MM.1S (cell line): ENCODE results near the gene ANKRD16.
"Not testable (repeated sequence)": the region's sequence is repeated elsewhere in the genome, so short reads cannot be mapped to it uniquely, and the experiment has no call there.

ENCODE experiments used
- DNase-seq: peaks from one replicate; pipeline ENCODE4 v3.0.0-alpha.2; 2015
- H2AFZ ChIP-seq: fragments of 300-600 bp; sonication (generic); 2 replicates; pipeline ENCODE4 v1.6.0; 2016; ENCODE audit warnings: antibody characterized with exemption, low read length
- H3F3A ChIP-seq: fragments of 300-600 bp; sonication (generic); 2 replicates; pipeline ENCODE4 v1.6.1; 2016; ENCODE audit warnings: mild to moderate bottlenecking, antibody characterized with exemption, low read length, moderate library complexity, mixed read lengths; ENCODE audit not compliant: insufficient read depth
- H3K27ac ChIP-seq: fragments of 300-600 bp; sonication (generic); 2 replicates; pipeline ENCODE4 v1.5.1; 2016; ENCODE audit warnings: mild to moderate bottlenecking, low read length
- H3K27me3 ChIP-seq: fragments of 300-600 bp; sonication (generic); replicated peaks from 2 replicates; pipeline ENCODE4 v1.6.0; 2016; ENCODE audit warnings: low read length; ENCODE audit not compliant: insufficient read depth
- H3K36me3 ChIP-seq: fragments of 300-600 bp; sonication (generic); replicated peaks from 2 replicates; pipeline ENCODE4 v1.6.1; 2016; ENCODE audit warnings: mild to moderate bottlenecking, low read length, mixed read lengths; ENCODE audit not compliant: insufficient read depth
- H3K4me1 ChIP-seq: fragments of 300-600 bp; sonication (generic); 2 replicates; pipeline ENCODE4 v1.6.1; 2016; ENCODE audit warnings: low read length, mixed read lengths
- H3K4me2 ChIP-seq: fragments of 300-600 bp; sonication (generic); 2 replicates; pipeline ENCODE4 v1.6.0; 2016; ENCODE audit warnings: low read depth, low read length
- H3K4me3 ChIP-seq: fragments of 300-600 bp; sonication (generic); 2 replicates; pipeline ENCODE4 v1.5.1; 2016; ENCODE audit warnings: low read length, mixed read lengths
- H3K79me2 ChIP-seq: fragments of 300-600 bp; sonication (generic); 2 replicates; pipeline ENCODE4 v1.6.1; 2016; ENCODE audit warnings: mixed run types, low read length, mixed read lengths
- H3K9ac ChIP-seq: fragments of 300-600 bp; sonication (generic); 2 replicates; pipeline ENCODE4 v1.6.1; 2016; ENCODE audit warnings: low read length, mixed read lengths
- H3K9me2 ChIP-seq: fragments of 300-600 bp; sonication (generic); replicated peaks from 2 replicates; pipeline ENCODE4 v1.6.1; 2016; ENCODE audit warnings: mild to moderate bottlenecking, low read length, mixed read lengths; ENCODE audit not compliant: insufficient read depth
- H3K9me3 ChIP-seq: fragments of 300-600 bp; sonication (generic); replicated peaks from 2 replicates; pipeline ENCODE4 v1.6.1; 2016; ENCODE audit warnings: mild to moderate bottlenecking, low read length, mixed read lengths; ENCODE audit not compliant: insufficient read depth
- H4K20me1 ChIP-seq: fragments of 300-600 bp; sonication (generic); 2 replicates; pipeline ENCODE4 v1.6.1; 2016; ENCODE audit warnings: mild to moderate bottlenecking, low read length, moderate library complexity, mixed read lengths; ENCODE audit not compliant: insufficient read depth
- EZH2 ChIP-seq: fragments of 300-600 bp; sonication (generic); optimal IDR thresholded peaks from 2 replicates; pipeline ENCODE3; 2017; ENCODE audit warnings: low read depth, mild to moderate bottlenecking, antibody characterized with exemption, low read length, mixed read lengths
- EZH2phosphoT487 ChIP-seq: fragments of 300-600 bp; sonication (generic); IDR thresholded peaks from 2 replicates; pipeline ENCODE4 v1.6.1; 2018; ENCODE audit warnings: antibody characterized with exemption, low read length
- TF ChIP-seq, protein P1 (sequence below): fragments of 300-600 bp; sonication (generic); IDR thresholded peaks from 2 replicates; pipeline ENCODE4 v1.5.1; 2016; ENCODE audit warnings: antibody characterized with exemption, low read length, mixed read lengths

ANKRD16 gene

DNA sequence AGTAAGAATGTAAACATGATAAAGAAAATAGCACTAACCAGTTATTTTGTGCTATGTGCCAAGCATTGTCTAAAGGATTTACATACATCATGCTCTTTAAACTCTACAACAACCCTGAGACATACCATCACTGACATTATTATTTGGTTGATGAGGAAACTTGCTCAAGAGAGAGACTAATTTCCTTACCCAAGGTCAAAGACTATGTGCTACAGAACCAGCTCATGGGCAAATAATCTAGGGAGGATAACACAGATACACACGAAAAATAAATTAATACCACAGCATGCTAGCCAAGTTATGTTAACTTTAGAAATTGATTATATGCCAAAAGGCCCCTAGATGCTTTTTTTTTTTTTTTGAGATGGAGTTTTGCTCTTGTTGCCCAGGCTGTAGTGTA lies 2.7 kb downstream of the ANKRD16 start:
- no peaks in the 10 kb centered on the region for H3K9me3 ChIP-seq
- peaks cover 9% of the 10 kb centered on the region; the same call in 1 of the 2 replicates for H3K36me3 ChIP-seq
- 0 out of 2 replicates have a peak overlapping the region, but pooled peaks have one; percentile 7 for H3K4me2 ChIP-seq
- TF ChIP-seq EZH2, result no peak
- TF ChIP-seq, protein P1, sequence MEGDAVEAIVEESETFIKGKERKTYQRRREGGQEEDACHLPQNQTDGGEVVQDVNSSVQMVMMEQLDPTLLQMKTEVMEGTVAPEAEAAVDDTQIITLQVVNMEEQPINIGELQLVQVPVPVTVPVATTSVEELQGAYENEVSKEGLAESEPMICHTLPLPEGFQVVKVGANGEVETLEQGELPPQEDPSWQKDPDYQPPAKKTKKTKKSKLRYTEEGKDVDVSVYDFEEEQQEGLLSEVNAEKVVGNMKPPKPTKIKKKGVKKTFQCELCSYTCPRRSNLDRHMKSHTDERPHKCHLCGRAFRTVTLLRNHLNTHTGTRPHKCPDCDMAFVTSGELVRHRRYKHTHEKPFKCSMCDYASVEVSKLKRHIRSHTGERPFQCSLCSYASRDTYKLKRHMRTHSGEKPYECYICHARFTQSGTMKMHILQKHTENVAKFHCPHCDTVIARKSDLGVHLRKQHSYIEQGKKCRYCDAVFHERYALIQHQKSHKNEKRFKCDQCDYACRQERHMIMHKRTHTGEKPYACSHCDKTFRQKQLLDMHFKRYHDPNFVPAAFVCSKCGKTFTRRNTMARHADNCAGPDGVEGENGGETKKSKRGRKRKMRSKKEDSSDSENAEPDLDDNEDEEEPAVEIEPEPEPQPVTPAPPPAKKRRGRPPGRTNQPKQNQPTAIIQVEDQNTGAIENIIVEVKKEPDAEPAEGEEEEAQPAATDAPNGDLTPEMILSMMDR, result no peak
- TF ChIP-seq EZH2phosphoT487, result no peak
- H3K9ac ChIP-seq, result no peak overlapping the region
- peaks cover 46% of the 10 kb centered on the region for H3K79me2 ChIP-seq
- no peak overlapping the region for H2AFZ ChIP-seq
- H3K27me3 ChIP-seq, result no peaks in the 10 kb centered on the region
- no peak overlapping the region for H3K27ac ChIP-seq
- H3K4me1 ChIP-seq, result peaks cover 22% of the 10 kb centered on the region
- no peaks in the 10 kb centered on the region for H3K9me2 ChIP-seq
- 0 out of 2 replicates have a peak, but pooled peaks cover 4% of the 10 kb centered on the region for H3F3A ChIP-seq
- no peak for DNase-seq
- H4K20me1 ChIP-seq, result no peaks in the 10 kb centered on the region
- no peak overlapping the region for H3K4me3 ChIP-seq

DNA sequence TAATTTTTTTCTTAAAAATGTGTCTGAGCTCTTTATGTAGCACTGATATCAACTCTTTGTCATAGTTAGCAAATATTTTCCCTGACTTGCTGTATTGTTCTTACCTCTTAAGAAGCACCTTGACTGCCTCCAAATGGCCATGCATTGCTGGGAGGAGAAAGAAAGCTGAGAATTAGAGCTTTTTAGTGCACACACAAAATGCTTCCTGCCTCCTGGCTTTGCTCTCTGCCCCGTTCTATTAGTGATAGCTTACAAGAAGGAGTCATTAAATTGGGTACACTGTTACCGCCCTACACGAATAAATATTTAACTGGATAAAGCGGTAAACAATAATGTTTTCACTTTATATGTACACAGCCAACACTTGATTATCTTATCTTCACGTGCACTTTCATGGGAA lies 4.1 kb downstream of the ANKRD16 start:
- Histone ChIP-seq H3K4me2 (no peak overlapping the region), H3F3A (no peaks in the 10 kb centered on the region), H3K79me2 (peaks cover 32% of the 10 kb centered on the region), H3K9me3 (no peaks in the 10 kb centered on the region), H3K9ac (no peak overlapping the region), H3K4me3 (no peak overlapping the region), H4K20me1 (no peaks in the 10 kb centered on the region), H3K4me1 (peaks cover 11% of the 10 kb centered on the region), H3K9me2 (no peaks in the 10 kb centered on the region), H2AFZ (no peak overlapping the region), H3K36me3 (peaks cover 9% of the 10 kb centered on the region; the same call in 1 of the 2 replicates), H3K27me3 (no peaks in the 10 kb centered on the region), H3K27ac (no peak overlapping the region)
- TF ChIP-seq EZH2, result no peak
- TF ChIP-seq, protein P1, result no peak
- no peak for TF ChIP-seq EZH2phosphoT487
- no peak for DNase-seq

DNA sequence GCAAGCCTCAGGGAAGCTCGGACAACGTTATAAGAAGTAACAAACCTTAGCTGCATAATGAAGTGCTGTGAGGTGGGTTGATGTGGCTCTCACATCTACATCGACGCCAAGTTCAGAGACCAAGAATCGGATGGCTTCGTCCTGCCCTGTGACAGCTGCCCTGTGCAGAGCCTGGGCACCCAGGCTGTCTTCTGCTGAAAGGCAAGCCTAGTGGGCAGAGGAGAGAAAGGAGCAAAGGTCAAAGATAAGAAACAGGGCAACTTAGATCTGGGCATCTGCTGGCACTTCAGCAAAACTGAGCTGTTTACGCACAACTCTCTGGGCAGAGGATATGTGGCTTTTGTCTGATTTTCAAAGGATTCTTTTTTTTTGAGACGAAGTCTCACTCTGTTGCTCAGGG lies 6.7 kb downstream of the ANKRD16 start:
- H3K9ac ChIP-seq, result no peak overlapping the region
- DNase-seq, result no peak
- H2AFZ ChIP-seq, result no peak overlapping the region
- H3F3A ChIP-seq, result no peaks in the 10 kb centered on the region; the same call in 1 of the 2 replicates
- TF ChIP-seq EZH2, result no peak
- no peak for TF ChIP-seq EZH2phosphoT487
- TF ChIP-seq, protein P1, result no peak
- no peak overlapping the region for H3K4me3 ChIP-seq
- no peaks in the 10 kb centered on the region for H3K9me3 ChIP-seq
- H3K9me2 ChIP-seq, result no peaks in the 10 kb centered on the region
- no peak overlapping the region for H3K4me2 ChIP-seq
- no peaks in the 10 kb centered on the region for H3K27me3 ChIP-seq
- no peak overlapping the region for H3K27ac ChIP-seq
- H3K79me2 ChIP-seq, result peaks cover 14% of the 10 kb centered on the region
- peaks cover 9% of the 10 kb centered on the region; the same call in 1 of the 2 replicates for H3K36me3 ChIP-seq
- H3K4me1 ChIP-seq, result peaks cover 3% of the 10 kb centered on the region
- H4K20me1 ChIP-seq, result no peaks in the 10 kb centered on the region

DNA sequence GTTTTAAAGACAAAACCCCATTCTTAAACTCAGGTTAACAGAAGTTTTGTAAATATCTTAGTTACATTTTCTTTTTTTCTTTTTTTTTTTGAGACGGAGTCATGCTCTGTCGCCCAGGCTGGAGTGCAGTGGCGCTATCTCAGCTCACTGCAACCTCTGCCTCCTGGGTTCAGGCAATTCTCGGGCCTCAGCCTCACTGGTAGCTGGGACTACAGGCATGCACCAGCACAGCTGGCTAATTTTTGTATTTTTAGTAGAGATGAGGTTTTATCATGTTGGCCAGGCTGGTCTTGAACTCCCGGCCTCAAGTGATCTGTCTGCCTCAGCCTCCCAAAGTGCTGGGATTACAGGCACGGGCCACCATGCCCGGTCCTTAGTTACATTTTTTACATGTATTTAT lies 12.7 kb downstream of the ANKRD16 start:
- not testable (repeated sequence) for H2AFZ ChIP-seq, H3K9me2 ChIP-seq, H3F3A ChIP-seq, H3K4me1 ChIP-seq, H3K4me3 ChIP-seq, H4K20me1 ChIP-seq, H3K36me3 ChIP-seq, H3K9me3 ChIP-seq, DNase-seq, H3K27me3 ChIP-seq, H3K27ac ChIP-seq, H3K4me2 ChIP-seq, H3K79me2 ChIP-seq, H3K9ac ChIP-seq
